ENCODE data around the gene ACSBG1. TPM values are rescaled to one million over a fixed set of nuclear protein-coding genes. Genes with fewer than 3 reads are reported as not detected.

Gene ACSBG1
- total RNA-seq, 2 donors from 2014 or later: 0.29 to 0.32 TPM

Other genes with a start within 250 kb of the ACSBG1 start
- 10 to 100 TPM; 20.5 to 23.7 TPM for gene TBC1D2B, start 156.9 kb downstream of the ACSBG1 start, total RNA-seq
- not detected for gene SH2D7, start 142.0 kb downstream of the ACSBG1 start, total RNA-seq
- 10 to 100 TPM; 50.3 to 66.9 TPM for gene CIB2, start 103.1 kb downstream of the ACSBG1 start, total RNA-seq
- gene IDH3A, start 85.2 kb downstream of the ACSBG1 start, total RNA-seq: 100 to 1,000 TPM; 353 to 512 TPM
- 100 to 1,000 TPM; 116 to 171 TPM for gene DNAJA4, start 30.0 kb upstream of the ACSBG1 start, total RNA-seq
- gene SKIC8, start 65.0 kb upstream of the ACSBG1 start, total RNA-seq: 10 to 100 TPM; 27.1 to 35.5 TPM
- gene CRABP1, start 105.8 kb upstream of the ACSBG1 start, total RNA-seq: not detected
- 10 to 100 TPM; 29.5 to 31.0 TPM for gene IREB2, start 203.7 kb upstream of the ACSBG1 start, total RNA-seq